GM20431 (cell line): Measurements from ENCODE around the gene CRYGA.
"Not testable (repeated sequence)": the region's sequence is repeated elsewhere in the genome, so short reads cannot be mapped to it uniquely, and the experiment has no call there.

Experiments
- in situ Hi-C: fragments of 300-500 bp; cut with MseI, MboI; formaldehyde crosslinking; loops from one replicate; pipeline ENCODE4 v1.15.0; 2020; ENCODE audit warnings: low sequenced_read_pairs; ENCODE audit not compliant: unreplicated experiment

Gene CRYGA

DNA sequence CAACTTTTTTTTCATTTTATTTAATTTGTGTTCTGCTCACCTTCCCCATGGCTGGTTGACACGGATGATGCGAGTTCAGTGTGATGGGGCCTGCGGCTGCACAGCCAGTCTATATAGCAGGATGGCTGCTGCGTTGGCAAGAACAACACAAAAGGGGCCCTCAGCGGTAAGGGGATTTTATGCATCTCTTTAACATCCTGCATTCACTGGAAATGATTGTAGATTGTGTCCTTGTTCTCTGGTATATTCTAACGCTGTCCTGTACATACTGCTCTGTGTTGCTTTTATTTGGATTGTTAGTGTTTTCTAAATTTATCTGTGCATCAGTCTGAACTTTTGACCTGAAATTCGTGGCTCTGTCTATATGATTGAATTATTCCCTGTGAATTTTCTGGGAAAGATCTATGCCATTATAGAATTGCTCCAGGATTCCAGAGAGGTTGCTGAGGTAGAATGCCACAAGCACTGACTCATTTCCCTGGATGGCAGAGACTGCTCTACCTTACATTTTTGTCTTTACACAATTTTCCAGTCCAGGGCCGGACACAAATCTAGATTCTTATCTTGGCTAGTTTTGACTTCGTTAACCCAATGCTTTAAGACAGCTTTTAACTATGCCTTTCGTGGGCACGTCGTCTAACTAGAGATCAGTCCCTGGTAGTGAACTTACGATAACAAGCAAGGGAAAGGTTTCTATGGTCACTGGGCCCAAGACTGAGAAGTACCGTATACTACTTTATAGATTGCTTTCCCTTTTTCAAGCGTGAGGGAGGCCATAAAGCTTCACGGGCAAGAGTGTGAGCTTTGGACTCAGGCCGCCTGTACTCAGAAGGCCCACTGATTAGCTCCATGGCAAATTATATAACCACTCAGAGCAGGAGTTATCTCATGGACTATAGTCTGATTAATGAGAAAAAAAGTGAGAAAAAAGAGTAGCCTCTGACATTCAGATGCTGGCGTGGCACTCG, 33.4 kb downstream of the CRYGA start, which contains the start of gene CRYGC:
CRYGC (minus strand) TSS at position 85 of the 968 bp plus-strand sequence; CDS start at position 49, 36 bp downstream.
- in situ Hi-C loops: no loop called here

DNA sequence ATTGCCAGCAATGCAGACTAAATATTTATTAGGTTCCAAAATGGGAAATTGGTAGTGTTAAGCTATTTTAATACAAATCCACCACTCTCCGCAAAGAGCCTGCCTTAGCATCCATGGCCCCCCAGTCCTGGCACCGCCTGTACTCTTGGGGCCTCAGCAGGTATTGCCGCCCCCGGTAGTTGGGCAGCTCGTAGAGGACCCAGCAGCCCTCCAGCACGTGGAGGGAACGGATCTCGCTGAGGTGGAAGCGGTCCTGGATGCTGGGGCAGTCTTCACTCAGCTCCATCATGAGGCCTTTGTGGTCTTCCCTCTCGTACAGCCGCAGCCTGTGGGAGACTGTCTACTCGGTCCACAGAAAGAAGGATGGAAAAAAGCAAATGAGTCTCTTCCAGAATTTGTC, 35.3 kb downstream of the CRYGA start:
- in situ Hi-C loops: no loop called here

DNA sequence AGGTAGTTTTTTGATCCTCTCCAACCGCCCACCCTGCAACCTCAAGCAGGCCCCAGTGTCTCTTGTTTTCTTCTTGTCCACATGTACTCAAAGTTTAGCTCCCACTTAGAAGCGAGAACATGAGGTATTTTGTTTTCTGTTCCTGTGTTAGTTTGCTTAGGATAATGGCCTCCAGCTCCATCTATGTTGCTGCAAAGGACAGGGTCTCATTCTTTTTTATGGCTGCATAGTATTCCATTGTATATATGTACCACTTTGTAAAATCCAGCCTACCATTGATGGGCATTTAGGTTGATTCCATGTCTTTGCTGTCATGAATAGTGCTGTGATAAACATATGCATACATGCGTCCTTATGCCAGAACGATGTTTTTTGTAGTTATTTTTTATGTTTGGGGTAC, 36.3 kb downstream of the CRYGA start:
- in situ Hi-C loops: no loop called here

DNA sequence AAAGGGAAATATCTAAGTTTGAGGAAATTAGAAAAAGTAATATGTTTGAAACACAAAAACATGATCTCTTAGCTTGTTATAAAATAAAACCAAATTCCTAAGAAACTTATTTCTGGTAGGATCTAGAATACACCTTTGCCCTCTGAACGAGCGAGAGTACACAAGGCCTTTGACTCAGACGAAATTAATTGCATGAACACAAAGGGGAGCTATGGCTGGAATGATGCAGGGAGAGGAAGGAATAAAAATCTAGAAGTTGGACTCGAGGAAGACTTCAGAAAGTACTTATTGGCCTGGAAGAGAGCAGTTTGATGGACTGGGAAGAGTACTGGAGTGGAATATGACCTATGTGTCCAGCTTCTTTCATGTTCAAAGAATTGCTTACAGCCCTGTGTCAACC, 38.1 kb downstream of the CRYGA start:
- in situ Hi-C loops: no loop called here

DNA sequence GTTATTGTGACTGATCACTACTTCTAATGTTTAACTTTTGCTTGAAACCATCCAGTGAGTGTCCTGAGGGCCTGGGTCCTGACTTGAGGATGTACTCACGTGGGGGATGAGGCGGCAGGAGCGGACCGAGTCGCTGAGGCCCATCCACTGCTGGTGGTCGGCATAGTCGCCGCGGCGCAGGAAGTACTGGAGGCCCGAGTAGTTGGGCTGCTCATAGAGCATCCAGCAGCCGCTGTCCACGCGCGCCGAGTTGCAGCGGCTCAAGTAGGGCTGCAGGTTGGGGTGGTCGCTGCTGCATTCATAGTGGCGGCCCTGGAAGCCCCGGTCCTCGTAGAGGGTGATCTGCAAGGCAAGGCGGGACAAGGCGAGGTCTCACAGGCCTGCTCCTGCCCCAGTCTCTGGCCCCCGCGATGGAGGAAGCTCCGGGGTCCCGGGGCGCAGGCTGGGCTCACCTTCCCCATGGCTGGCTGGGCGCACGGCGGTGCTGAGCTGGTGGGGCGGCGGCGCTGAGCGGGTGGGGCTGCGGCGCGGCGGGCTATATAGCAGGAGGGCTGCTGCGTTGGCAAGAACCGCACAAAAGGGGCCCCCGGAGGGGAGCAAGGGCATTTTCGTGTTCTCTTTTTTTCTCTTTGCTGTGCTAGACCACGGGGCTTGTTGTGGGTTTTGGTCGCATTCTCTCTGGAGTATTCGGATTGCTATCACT, 39.2 kb downstream of the CRYGA start, which contains the start of gene CRYGD:
CRYGD (minus strand) TSS at position 512 of the 703 bp plus-strand sequence; CDS start at position 461, 51 bp downstream.
- in situ Hi-C loops: not testable (repeated sequence)

DNA sequence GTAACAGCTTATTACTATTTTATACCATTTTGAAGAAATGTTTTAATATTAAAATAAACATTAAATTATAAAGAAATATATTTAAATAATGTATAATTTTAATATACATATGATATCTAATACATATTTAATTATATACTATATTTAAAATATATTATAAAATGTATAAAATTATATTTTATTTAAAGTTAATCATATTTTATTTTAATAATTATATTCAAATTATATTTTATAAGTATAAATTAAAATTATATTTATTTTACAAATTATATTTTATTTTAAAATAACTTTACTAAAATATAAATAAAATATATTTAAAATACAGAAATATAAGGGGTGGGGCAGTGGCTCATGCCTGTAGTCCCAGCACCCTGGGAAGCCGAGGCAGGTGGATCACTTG, 41.1 kb downstream of the CRYGA start:
- in situ Hi-C loops: no loop called here

DNA sequence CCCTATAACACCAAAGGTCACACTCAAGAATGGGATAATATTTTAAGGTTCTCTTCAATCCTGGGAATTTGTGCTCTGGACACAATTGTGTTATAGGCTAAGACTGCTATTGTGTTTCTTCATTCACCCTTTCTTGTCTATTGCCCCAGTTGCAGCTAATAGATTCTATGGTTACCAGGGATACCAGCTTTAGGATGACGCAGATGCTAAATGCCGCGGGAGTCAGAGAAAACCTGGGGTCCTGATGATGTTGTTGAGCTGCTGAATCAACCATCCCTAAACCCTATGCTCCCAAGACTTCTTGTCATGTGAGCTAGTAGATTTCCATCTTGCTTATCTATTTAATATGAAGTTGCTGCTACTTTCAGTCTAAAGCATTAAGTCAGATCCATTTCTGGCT, 44.5 kb downstream of the CRYGA start:
- in situ Hi-C loops: no loop called here

DNA sequence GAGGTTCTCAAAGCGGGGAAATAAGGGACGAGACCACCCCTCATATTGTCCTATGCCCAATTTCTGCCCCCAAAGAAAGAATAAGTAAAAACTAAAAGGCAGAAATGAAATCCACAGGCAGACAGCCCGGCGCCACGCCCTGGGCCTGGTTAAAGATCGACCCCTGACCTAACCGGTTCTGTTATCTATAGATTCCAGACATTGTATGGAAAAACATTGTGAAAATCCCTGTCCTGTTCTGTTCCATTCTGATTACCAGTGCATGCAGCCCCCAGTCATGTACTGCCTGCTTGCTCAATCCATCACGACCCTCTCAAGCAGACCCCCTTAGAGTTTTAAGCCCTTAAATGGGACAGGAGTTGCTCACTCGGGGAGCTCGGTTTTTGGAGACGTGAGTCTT, 46.0 kb downstream of the CRYGA start:
- in situ Hi-C loops: not testable (repeated sequence)

DNA sequence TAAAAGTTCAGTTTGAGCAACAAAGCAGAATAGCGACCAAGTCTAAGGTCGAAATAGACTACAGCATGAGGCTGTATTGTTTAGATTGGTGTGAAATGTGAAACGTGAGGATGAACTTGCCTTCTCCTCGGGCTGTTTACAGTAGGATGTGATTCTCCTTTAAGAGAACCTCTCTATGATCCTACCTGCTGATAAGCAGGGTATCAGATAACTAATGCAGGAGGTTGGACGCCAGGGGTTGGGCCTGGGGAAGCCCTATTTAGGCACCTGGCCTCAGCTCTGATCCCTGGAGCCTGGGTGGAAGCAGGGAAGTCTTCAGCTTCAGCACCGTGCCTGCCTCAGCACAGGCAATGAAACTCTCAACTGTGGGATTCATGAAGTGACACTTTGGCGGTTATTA, 50.4 kb downstream of the CRYGA start:
- in situ Hi-C loops: no loop called here

DNA sequence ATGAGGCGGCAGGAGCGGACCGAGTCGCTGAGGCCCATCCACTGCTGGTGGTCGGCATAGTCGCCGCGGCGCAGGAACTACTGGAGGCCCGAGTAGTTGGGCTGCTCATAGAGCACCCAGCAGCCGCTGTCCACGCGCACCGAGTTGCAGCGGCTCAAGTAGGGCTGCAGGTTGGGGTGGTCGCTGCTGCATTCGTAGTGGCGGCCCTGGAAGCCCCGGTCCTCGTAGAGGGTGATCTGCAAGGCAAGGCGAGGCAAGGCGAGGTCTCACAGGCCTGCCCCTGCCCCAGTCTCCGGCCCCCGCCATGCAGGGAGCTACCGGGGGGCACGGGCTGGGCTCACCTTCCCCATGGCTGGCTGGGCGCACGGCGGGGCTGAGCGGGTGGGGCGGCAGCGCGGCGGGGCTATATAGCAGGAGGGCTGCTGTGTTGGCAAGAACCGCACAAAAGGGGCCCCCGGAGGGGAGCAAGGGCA, 51.1 kb downstream of the CRYGA start:
- in situ Hi-C loops: not testable (repeated sequence)
